ENCODE results near the gene CADM2. TPM values are rescaled to one million over a fixed set of nuclear protein-coding genes. Genes with fewer than 3 reads are reported as not detected.
A peak's percentile ranks its signal among the peaks of the same experiment; 100 is the strongest.
"Not testable (repeated sequence)": the region's sequence is repeated elsewhere in the genome, so short reads cannot be mapped to it uniquely, and the experiment has no call there.

Gene CADM2
- total RNA-seq (2022) (0.71 and 1.3 TPM in 2 replicates), Bru-seq, nascent RNA (percentile 22 among the genes with signal in this experiment), BruChase-seq, experiment 1, labeled RNA remaining after a 6-hour chase (percentile 27 among the genes with signal in this experiment), BruChase-seq, experiment 2, labeled RNA remaining after a 2-hour chase (percentile 28 among the genes with signal in this experiment)
- long read RNA-seq = 0 reads

DNA sequence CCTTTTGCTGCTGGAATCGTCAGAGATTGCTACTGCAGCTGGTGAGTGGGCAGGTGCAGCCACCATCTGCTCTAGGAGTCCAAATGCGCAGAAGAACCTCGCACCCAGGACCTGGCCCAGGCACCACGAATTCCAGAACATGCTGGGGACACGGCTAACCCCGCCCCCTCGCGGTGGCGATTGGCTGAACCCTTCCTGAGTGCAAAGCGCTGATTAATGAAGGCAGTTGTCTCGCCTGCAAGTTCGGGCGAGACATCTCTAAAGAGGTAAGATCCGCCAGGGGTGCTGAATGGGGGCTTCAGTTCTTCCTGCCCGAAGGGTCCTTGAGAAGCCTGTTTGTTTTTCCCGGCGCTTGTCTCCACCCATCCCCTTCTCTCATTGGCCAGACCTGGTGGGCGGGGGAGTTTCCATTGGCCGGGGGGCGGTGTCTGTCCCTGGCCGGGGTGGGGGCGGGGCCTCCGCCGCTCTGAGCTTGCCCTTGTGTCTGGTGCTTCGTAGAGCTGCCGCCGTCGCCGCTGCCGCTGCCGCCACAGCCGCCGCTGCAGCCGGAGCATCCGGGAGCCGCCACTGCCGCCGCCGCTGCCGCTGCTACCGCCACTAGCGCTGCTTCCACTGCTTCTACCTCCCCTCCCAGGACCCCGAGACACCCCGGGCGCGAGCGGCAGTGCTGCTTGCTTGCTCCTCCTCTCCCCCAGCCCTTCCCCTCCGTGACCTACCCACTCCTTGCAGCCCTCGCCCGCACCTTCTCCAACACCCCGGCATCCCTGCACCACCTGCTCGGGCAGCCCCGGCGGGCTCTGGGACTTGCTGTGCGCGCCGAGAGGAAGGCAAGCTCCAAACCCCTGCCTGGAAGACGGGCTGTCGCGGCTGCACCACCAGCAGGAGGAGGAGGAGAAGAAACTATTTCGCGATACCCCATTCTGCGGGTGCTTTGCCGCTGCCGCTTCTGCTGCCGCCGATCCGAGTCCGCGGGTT, at the start of gene CADM2:
TSS of gene CADM2 (plus strand) at position 495 of the 975 bp plus-strand sequence.
- peak; percentile 38 for TF ChIP-seq CTCF (IDR thresholded peaks at IDR 0.05; ENCODE audit: unreplicated experiment)
- Mint-ChIP-seq H3K4me1 (ENCODE audit: low read depth, unreplicated experiment) (peaks cover 9% of the 10 kb centered on the region), H3K27me3 (ENCODE audit: unreplicated experiment) (no peaks in the 10 kb centered on the region), H3K4me3 (ENCODE audit: low read depth, unreplicated experiment) (peak within 1 kb of the TSS; percentile 97), H3K27ac (ENCODE audit: unreplicated experiment) (peak within 1 kb of the TSS; percentile 47), H3K9me3 (ENCODE audit: low read depth, unreplicated experiment) (no peaks in the 10 kb centered on the region), H3K36me3 (ENCODE audit: insufficient read depth, unreplicated experiment) (peaks cover 18% of the 10 kb centered on the region)
- DNase-seq = peak; percentile 90
- no TSS peak for BruUV-seq (replicated peaks)
- intact Hi-C loops (cut with micrococcal nuclease; ENCODE audit: unreplicated experiment) = no loop called here
- CTCF ChIA-PET = no interaction called here

DNA sequence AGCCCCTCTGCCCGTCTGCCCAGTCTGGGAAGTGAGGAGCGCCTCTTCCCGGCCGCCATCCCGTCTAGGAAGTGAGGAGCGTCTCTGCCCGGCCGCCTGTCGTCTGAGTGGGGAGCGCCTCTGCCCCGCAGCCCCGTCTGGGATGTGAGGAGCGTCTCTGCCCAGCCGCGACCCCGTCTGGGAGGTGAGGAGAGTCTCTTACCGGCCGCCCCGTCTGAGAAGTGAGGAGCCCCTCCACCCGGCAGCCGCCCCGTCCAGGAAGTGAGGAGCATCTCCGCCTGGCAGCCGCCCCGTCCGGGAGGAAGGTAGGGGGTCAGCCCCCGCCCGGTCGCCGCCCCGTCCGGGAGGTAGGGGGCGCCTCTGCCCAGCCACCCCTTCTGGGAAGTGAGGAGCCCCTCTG, 40.2 kb upstream of the CADM2 start:
- intact Hi-C loops (cut with micrococcal nuclease; ENCODE audit: unreplicated experiment) = loop anchor here (5.0 kb wide), 1 partner anchor 746 kb away; no protein-coding TSS in a partner anchor
- DNase-seq; H3K36me3 Mint-ChIP-seq (ENCODE audit: insufficient read depth, unreplicated experiment); H3K4me3 Mint-ChIP-seq (ENCODE audit: low read depth, unreplicated experiment); H3K27ac Mint-ChIP-seq (ENCODE audit: unreplicated experiment); BruUV-seq (replicated peaks); CTCF ChIA-PET; H3K27me3 Mint-ChIP-seq (ENCODE audit: unreplicated experiment); H3K4me1 Mint-ChIP-seq (ENCODE audit: low read depth, unreplicated experiment); H3K9me3 Mint-ChIP-seq (ENCODE audit: low read depth, unreplicated experiment): not testable (repeated sequence)

DNA sequence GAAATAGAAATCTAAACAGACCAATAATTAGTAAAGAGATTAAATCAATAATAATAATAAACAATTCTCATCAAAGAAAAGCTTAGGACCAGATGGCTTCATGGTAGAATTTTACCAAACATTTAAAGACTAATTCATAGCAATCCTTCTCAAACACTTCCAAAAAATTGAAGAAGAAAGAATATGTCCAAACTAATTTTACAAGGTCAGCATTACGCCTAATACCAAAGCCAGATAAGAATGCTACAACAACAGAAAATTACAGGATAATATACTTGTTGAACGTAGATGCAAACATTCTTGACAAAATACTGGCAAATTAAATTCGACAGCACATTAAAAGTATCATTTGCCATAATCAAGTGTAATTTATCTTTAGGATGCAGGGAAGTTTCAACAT, 36.1 kb upstream of the CADM2 start:
- TF ChIP-seq CTCF (IDR thresholded peaks at IDR 0.05; ENCODE audit: unreplicated experiment) = no peak
- no peaks in the 10 kb centered on the region for H3K4me1 Mint-ChIP-seq (ENCODE audit: low read depth, unreplicated experiment)
- H3K36me3 Mint-ChIP-seq (ENCODE audit: insufficient read depth, unreplicated experiment) = no peaks in the 10 kb centered on the region
- BruUV-seq (replicated peaks) = no TSS peak
- CTCF ChIA-PET = no interaction called here
- peaks cover 2% of the 10 kb centered on the region for H3K9me3 Mint-ChIP-seq (ENCODE audit: low read depth, unreplicated experiment)
- no peak overlapping the region for H3K27ac Mint-ChIP-seq (ENCODE audit: unreplicated experiment)
- no peak for DNase-seq
- intact Hi-C loops (cut with micrococcal nuclease; ENCODE audit: unreplicated experiment) = no loop called here
- no peak overlapping the region for H3K4me3 Mint-ChIP-seq (ENCODE audit: low read depth, unreplicated experiment)
- no peaks in the 10 kb centered on the region for H3K27me3 Mint-ChIP-seq (ENCODE audit: unreplicated experiment)

DNA sequence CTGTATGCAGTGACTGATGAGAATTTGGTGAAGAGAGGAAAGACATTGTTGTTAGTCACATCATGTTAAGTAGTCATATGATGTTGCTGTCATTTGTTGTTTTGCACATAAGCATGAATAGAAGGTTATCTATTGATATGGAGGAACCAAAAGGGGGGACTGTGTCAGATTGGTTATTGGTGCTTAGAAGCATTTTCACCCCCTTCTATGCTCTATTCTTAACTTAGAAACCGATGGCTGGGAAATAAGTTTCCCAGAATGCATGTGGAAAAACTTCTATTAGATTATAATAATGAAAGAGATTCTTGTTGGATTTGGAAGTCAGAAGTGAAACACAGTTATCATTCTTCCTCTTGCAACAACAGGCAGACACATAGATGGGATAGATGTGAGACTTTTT, 33.2 kb upstream of the CADM2 start:
- intact Hi-C loops (cut with micrococcal nuclease; ENCODE audit: unreplicated experiment) = no loop called here
- Mint-ChIP-seq H3K27me3 (ENCODE audit: unreplicated experiment) (no peaks in the 10 kb centered on the region), H3K36me3 (ENCODE audit: insufficient read depth, unreplicated experiment) (no peaks in the 10 kb centered on the region), H3K27ac (ENCODE audit: unreplicated experiment) (no peak overlapping the region), H3K9me3 (ENCODE audit: low read depth, unreplicated experiment) (peaks cover 2% of the 10 kb centered on the region), H3K4me1 (ENCODE audit: low read depth, unreplicated experiment) (no peaks in the 10 kb centered on the region), H3K4me3 (ENCODE audit: low read depth, unreplicated experiment) (no peak overlapping the region)
- DNase-seq = no peak
- no peak for TF ChIP-seq CTCF (IDR thresholded peaks at IDR 0.05; ENCODE audit: unreplicated experiment)
- BruUV-seq (replicated peaks) = no TSS peak
- CTCF ChIA-PET = interaction anchor here (0.6 kb wide), 1 partner anchor 608 kb away, joined by 4 read pairs; no protein-coding TSS in a partner anchor

Measured in Calu3 (cell line).